Psoas muscle (tissue), 8 donors: ENCODE data around the gene VWF. TPM values are rescaled to one million over a fixed set of nuclear protein-coding genes. Genes with fewer than 3 reads are reported as not detected.
A peak's percentile ranks its signal among the peaks of the same experiment; 100 is the strongest.
"Not testable (repeated sequence)": the region's sequence is repeated elsewhere in the genome, so short reads cannot be mapped to it uniquely, and the experiment has no call there.

ENCODE experiments used
- ATAC-seq, 4 donors: fragments of 200-7000 bp; cut with Tn5 transposase; one replicate each; pipeline ENCODE4 v1.9.1; 2020; ENCODE audit warnings: moderate library complexity in 3 of 4, mild to moderate bottlenecking in 2 of 4
- DNase-seq, 2 donors: peaks; one replicate each; pipeline ENCODE4 v3.0.0-alpha.2; 2020
- H3K27ac ChIP-seq: fragments of 200-600 bp; one replicate; pipeline ENCODE4 v1.8.0; 2022
- H3K27me3 ChIP-seq, 3 donors: fragments of 200-600 bp in 1 of 3; one replicate each; pipeline versions ENCODE4 v1.6.1 to v1.8.0; 2013 to 2022; ENCODE audit warnings: low read length in 2 of 3, mild to moderate bottlenecking in 2 of 3, moderate library complexity in 1 of 3; ENCODE audit not compliant: insufficient read depth in 3 of 3
- H3K36me3 ChIP-seq, 2 donors: fragments of 200-600 bp in 1 of 2; one replicate each; pipeline versions ENCODE4 v1.6.1 to v1.8.0; 2013 to 2022; ENCODE audit warnings: low read depth in 1 of 2, mild to moderate bottlenecking in 1 of 2, moderate library complexity in 1 of 2; ENCODE audit not compliant: insufficient read depth in 1 of 2
- H3K4me1 ChIP-seq: fragments of 200-600 bp; one replicate; pipeline ENCODE4 v1.8.0; 2022
- H3K4me3 ChIP-seq: fragments of 200-600 bp; one replicate; pipeline ENCODE4 v1.8.0; 2022; ENCODE audit warnings: mild to moderate bottlenecking
- H3K9me3 ChIP-seq: fragments of 200-600 bp; one replicate; pipeline ENCODE4 v1.8.0; 2022
- CTCF ChIP-seq: fragments of 200-600 bp; IDR thresholded peaks from one replicate; pipeline ENCODE4 v1.8.0; 2022; ENCODE audit warnings: antibody characterized with exemption
- WGBS, 3 donors: extraction: QIAGEN DNeasy Blood & Tissue Kit; methylation state at CpG; one replicate each; pipeline versions ENCODE4 v1.1.6 to v1.1.7; 2013; 5-methylcytosine and 5-hydroxymethylcytosine counted together
- intact Hi-C, 2 donors: fragments of 100-400 bp; cut with DNase I; formaldehyde crosslinking; loops; one replicate each; pipeline versions ENCODE4 v1.11.0 to v1.14.2; 2022
- polyA plus RNA-seq, 3 donors: library from polyadenylated mRNA; stranded (reverse); fragments of 200-250 nt; gene quantifications; one replicate each; pipeline ENCODE4 v1.2.3, GENCODE V29; 2013
- total RNA-seq, 4 donors: library from RNA; stranded (reverse); fragmentation: NEBNext Ultra II Directional in 2 of 4; extraction: Animal tissue kit (Norgen Biotek cat#: 25700) in 2 of 4; gene quantifications; one replicate each; pipeline versions ENCODE4 v1.2.1 to v1.2.4, GENCODE V29; 2021 to 2023
- donor health status: healthy with polysubstance abuse.
- donor health status: DM: no; HTN: no; CAD: no; lungs with moderate emphysema.
- donor health status: Bipolar disorder and iron deficiency.
- donor health status: healthy.
- donor health status: DM: yes; HTN: yes; CAD: no.
- donor health status: DM: no; HTN: no; CAD: no.
- donor health status: DM: no; HTN: no; CAD: no.
- donor health status: DM: yes; HTN: yes; CAD: no.

Gene VWF
- total and polyA plus RNA-seq, 7 donors: 49.6 to 206 (median 122) TPM

- no peaks in the 10 kb centered on the region for H3K36me3 ChIP-seq
- intact Hi-C loops: no loop called here
- ATAC-seq: no peak
- no peak overlapping the region for H3K4me3 ChIP-seq
- H3K27ac ChIP-seq: no peak overlapping the region
- no peak for TF ChIP-seq CTCF
- no peaks in the 10 kb centered on the region for H3K9me3 ChIP-seq
- WGBS, 3 donors: 84 to 94% (median 90%) methylated on average over 4 of the region's 4 CpGs
- no peaks in the 10 kb centered on the region for H3K4me1 ChIP-seq
- H3K27me3 ChIP-seq: peaks cover 0 to 2% (median 0%) of the 10 kb centered on the region in 3 donors
- no peak for DNase-seq
These were observed 33.0 kb upstream of the VWF start for GRCh38 chr12:6157482-6157881.

- Histone ChIP-seq H3K27me3 (peaks cover 0 to 2% (median 0%) of the 10 kb centered on the region in 3 donors), H3K27ac (peak overlapping the region; percentile 73), H3K36me3 (no peaks in the 10 kb centered on the region), H3K4me1 (no peaks in the 10 kb centered on the region), H3K9me3 (no peaks in the 10 kb centered on the region), H3K4me3 (no peak overlapping the region)
- intact Hi-C loops: no loop called here
- peak; percentile 39 to 75 (median 62) for ATAC-seq
- TF ChIP-seq CTCF: no peak
- DNase-seq: peak; percentile 66 to 86
- 56 to 71% (median 60%) methylated on average over 15 of the region's 15 CpGs for WGBS, 3 donors
These were observed 30.4 kb upstream of the VWF start for GRCh38 chr12:6154730-6155459.

DNA sequence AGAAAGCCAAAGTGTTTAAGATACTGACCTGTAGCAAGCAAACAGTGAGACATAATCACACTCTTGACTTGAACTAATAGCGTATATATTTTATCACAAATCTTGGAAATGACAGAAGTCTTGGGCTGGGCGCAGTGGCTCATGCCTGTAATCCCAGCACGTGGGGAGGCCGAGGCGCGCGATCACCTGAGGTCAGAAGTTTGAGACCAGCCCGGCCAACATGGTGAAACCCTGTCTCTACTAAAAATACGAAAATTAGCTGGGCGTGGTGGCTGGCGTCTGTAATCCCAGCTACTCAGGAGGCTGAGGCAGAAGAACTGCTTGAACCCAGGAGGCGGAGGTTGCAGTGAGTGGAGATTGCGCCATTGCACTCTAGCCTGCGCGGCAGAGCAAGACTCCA is 24.3 kb upstream of the VWF start:
- H3K4me3 ChIP-seq, H3K9me3 ChIP-seq, H3K4me1 ChIP-seq, H3K36me3 ChIP-seq, ATAC-seq, intact Hi-C loops, DNase-seq, H3K27me3 ChIP-seq, H3K27ac ChIP-seq: not testable (repeated sequence)
- WGBS, 3 donors: 97 to 98% (median 98%) methylated on average over 15 of the region's 15 CpGs

GRCh38 chr12:6148061-6148460 is 23.6 kb upstream of the VWF start:
- Histone ChIP-seq H3K4me3 (no peak overlapping the region), H3K9me3 (no peaks in the 10 kb centered on the region), H3K27ac (no peak overlapping the region), H3K4me1 (no peaks in the 10 kb centered on the region), H3K36me3 (no peaks in the 10 kb centered on the region), H3K27me3 (no peaks in the 10 kb centered on the region)
- ATAC-seq (no peak), DNase-seq (no peak)
- no peak for TF ChIP-seq CTCF
- 73 to 86% (median 75%) methylated on average over 2 of the region's 2 CpGs for WGBS, 3 donors
- intact Hi-C loops: no loop called here

DNA sequence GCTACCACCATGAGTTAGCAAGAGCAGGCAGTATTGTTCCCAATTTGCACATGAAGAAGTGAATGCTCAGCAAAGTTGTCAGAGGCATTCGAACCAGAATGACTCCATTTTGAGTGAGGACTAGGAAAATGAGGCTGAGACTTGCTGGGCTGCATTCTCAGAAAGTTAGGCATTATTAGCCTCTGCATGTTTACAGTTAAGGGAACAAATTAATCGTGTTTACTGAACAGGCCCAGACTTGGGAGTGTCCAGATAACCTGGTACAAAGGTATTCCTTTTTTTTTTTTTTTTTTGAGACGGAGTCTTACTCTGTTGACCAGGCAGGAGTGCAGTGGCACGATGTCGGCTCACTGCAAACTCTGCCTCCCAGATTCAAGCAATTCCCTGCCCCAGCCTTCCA is 22.5 kb upstream of the VWF start:
- no peaks in the 10 kb centered on the region for H3K4me1 ChIP-seq
- no peaks in the 10 kb centered on the region for H3K36me3 ChIP-seq
- intact Hi-C loops: no loop called here
- 84 to 93% (median 87%) methylated on average over 5 of the region's 5 CpGs for WGBS, 3 donors
- H3K4me3 ChIP-seq: no peak overlapping the region
- no peak for ATAC-seq
- no peak for TF ChIP-seq CTCF
- H3K27me3 ChIP-seq: no peaks in the 10 kb centered on the region
- H3K27ac ChIP-seq: no peak overlapping the region
- DNase-seq: no peak
- H3K9me3 ChIP-seq: no peaks in the 10 kb centered on the region
